B cell (primary cell): ENCODE data around the gene HES1. TPM values are rescaled to one million over a fixed set of nuclear protein-coding genes. Genes with fewer than 3 reads are reported as not detected.
"Not testable (repeated sequence)": the region's sequence is repeated elsewhere in the genome, so short reads cannot be mapped to it uniquely, and the experiment has no call there.

ENCODE experiments used
- ATAC-seq: fragments of 200-7000 bp; cut with Tn5 transposase; one replicate; pipeline ENCODE4 v1.10.0; 2021; ENCODE audit warnings: low read depth, mild to moderate bottlenecking, moderate number of reproducible peaks, moderate library complexity
- CTCF ChIA-PET: fragments of 350-600 bp; sonication (Branson Sonifier 250); formaldehyde crosslinking; loops from one replicate; lab custom pipeline; 2021; ENCODE audit warnings: antibody characterized with exemption, inconsistent platforms; lab: Charles Lee
- POLR2A ChIA-PET: fragments of 350-600 bp; sonication (Branson Sonifier 250); formaldehyde crosslinking; loops from one replicate; lab custom pipeline; 2021; ENCODE audit warnings: antibody characterized with exemption; lab: Charles Lee
- DNase-seq: peaks from one replicate; pipeline ENCODE4 v3.0.0; 2013
- H2AFZ ChIP-seq: 2 replicates; pipeline ENCODE4 v1.6.1; 2012; ENCODE audit warnings: mild to moderate bottlenecking, low read depth, low read length; ENCODE audit not compliant: insufficient read depth, poor library complexity, severe bottlenecking
- H3K27ac ChIP-seq, 2 donors: 1 replicate in 1 of 2; 2 replicates in 1 of 2; pipeline ENCODE4 v1.5.1; 2012 to 2013; ENCODE audit warnings: low read length in 2 of 2, mild to moderate bottlenecking in 2 of 2, moderate library complexity in 1 of 2
- H3K27me3 ChIP-seq, 4 experiments: fragments of 200-600 bp in 1 of 4; sonication (generic) in 1 of 4; replicated peaks in 1 of 4; 1 replicate in 2 of 4; 2 replicates in 2 of 4; pipeline versions ENCODE4 v1.6.1 to v1.7.0; 2013 to 2016; ENCODE audit warnings: low read length in 3 of 4, mild to moderate bottlenecking in 2 of 4, mixed read lengths in 1 of 4, moderate library complexity in 1 of 4; ENCODE audit not compliant: insufficient read depth in 4 of 4, control insufficient read depth in 3 of 4; ENCODE audit errors: control extremely low read depth in 1 of 4
- H3K36me3 ChIP-seq, 2 experiments: replicated peaks in 1 of 2; 1 replicate in 1 of 2; 2 replicates in 1 of 2; pipeline versions ENCODE4 v1.6.1 to v1.7.1; 2013; ENCODE audit warnings: low read length in 1 of 2; ENCODE audit not compliant: insufficient read depth in 2 of 2, control insufficient read depth in 1 of 2; ENCODE audit errors: control extremely low read depth in 1 of 2, extremely low read depth in 1 of 2
- H3K4me1 ChIP-seq, 2 donors: fragments of 200-600 bp in 1 of 2; sonication (generic) in 1 of 2; 1 replicate in 1 of 2; 2 replicates in 1 of 2; pipeline versions ENCODE4 v1.5.1 to v1.6.1; 2013 to 2017; ENCODE audit warnings: low read length in 2 of 2; ENCODE audit not compliant: control insufficient read depth in 2 of 2, insufficient read depth in 2 of 2
- H3K4me2 ChIP-seq: replicated peaks from 2 replicates; pipeline ENCODE3; 2012; ENCODE audit warnings: mild to moderate bottlenecking, low read depth, low read length; ENCODE audit not compliant: poor library complexity, severe bottlenecking
- H3K4me3 ChIP-seq, 5 experiments: fragments of 200-600 bp in 1 of 5; sonication (generic) in 1 of 5; 1 replicate in 3 of 5; 2 replicates in 2 of 5; pipeline versions ENCODE4 v1.5.1 to v1.7.0; 2011 to 2016; ENCODE audit warnings: low read length in 4 of 5, mild to moderate bottlenecking in 4 of 5, low read depth in 2 of 5, control low read depth in 1 of 5, moderate library complexity in 1 of 5; ENCODE audit not compliant: insufficient read depth in 1 of 5; ENCODE audit errors: control extremely low read depth in 1 of 5, extremely low read depth in 1 of 5
- H3K79me2 ChIP-seq: fragments of 200-600 bp; sonication (generic); one replicate; pipeline ENCODE4 v1.6.0; 2016; ENCODE audit warnings: low read length; ENCODE audit not compliant: control insufficient read depth, insufficient read depth
- H3K9ac ChIP-seq: fragments of 200-600 bp; sonication (generic); 2 replicates; pipeline ENCODE4 v1.6.1; 2017; ENCODE audit warnings: mild to moderate bottlenecking, low read length, moderate library complexity
- H3K9me3 ChIP-seq, 3 donors: one replicate each; pipeline versions ENCODE4 v1.6.1 to v1.7.1; 2013; ENCODE audit warnings: low read length in 2 of 3; ENCODE audit not compliant: control insufficient read depth in 2 of 3, insufficient read depth in 1 of 3; ENCODE audit errors: control extremely low read depth in 1 of 3
- H4K20me1 ChIP-seq: 2 replicates; pipeline ENCODE4 v1.6.0; 2012; ENCODE audit warnings: mild to moderate bottlenecking, low read length; ENCODE audit not compliant: insufficient read depth, control insufficient read depth, poor library complexity, severe bottlenecking
- H3K27ac Mint-ChIP-seq: one replicate; pipeline ENCODE4 v1.8.0; 2021; ENCODE audit warnings: mixed read lengths
- H3K27me3 Mint-ChIP-seq: one replicate; pipeline ENCODE4 v1.8.0; 2021; ENCODE audit warnings: mixed read lengths
- H3K4me1 Mint-ChIP-seq: one replicate; pipeline ENCODE4 v1.8.0; 2021; ENCODE audit warnings: mixed read lengths
- H3K4me3 Mint-ChIP-seq: one replicate; pipeline ENCODE4 v1.8.0; 2021; ENCODE audit warnings: mixed read lengths
- H3K9me3 Mint-ChIP-seq: one replicate; pipeline ENCODE4 v1.8.0; 2022; ENCODE audit warnings: mixed read lengths; ENCODE audit not compliant: insufficient read depth
- EZH2 ChIP-seq: IDR thresholded peaks from 2 replicates; pipeline ENCODE4 v1.6.1; 2012; ENCODE audit warnings: borderline replicate concordance, low read depth, mild to moderate bottlenecking, moderate library complexity, low read length; ENCODE audit not compliant: insufficient read depth, poor library complexity, severe bottlenecking
- WGBS: methylation state at CpG from one replicate; pipeline ENCODE4 v1.1.5; 2013; ENCODE audit warnings: missing lambda C conversion rate; ENCODE audit not compliant: insufficient coverage; 5-methylcytosine and 5-hydroxymethylcytosine counted together
- intact Hi-C: fragments of 100-400 bp; cut with micrococcal nuclease; formaldehyde crosslinking; loops from one replicate; pipeline ENCODE4 v1.10.0; 2022
- polyA plus RNA-seq: library from polyadenylated mRNA; depleted of rRNA; stranded (reverse); fragments of >200 nt; gene quantifications from 2 replicates; pipeline ENCODE4 v1.2.3, GENCODE V29; 2012
- total RNA-seq, 2 donors: library from RNA; stranded (reverse); fragments of 120-200 nt in 1 of 2; gene quantifications; 1 replicate in 1 of 2; 2 replicates in 1 of 2; pipeline versions ENCODE4 v1.2.3 to v1.2.4, GENCODE V29; 2013 to 2022
- TF ChIP-seq, protein P1 (sequence below): fragments of 200-600 bp; IDR thresholded peaks from one replicate; pipeline ENCODE4 v1.8.0; 2022; ENCODE audit warnings: antibody characterized with exemption, mild to moderate bottlenecking

HES1 gene
- total and polyA plus RNA-seq, 2 donors (not counting 1 experiment from before 2014, with no cell fraction given) = 2.4 to 60.3 TPM

DNA sequence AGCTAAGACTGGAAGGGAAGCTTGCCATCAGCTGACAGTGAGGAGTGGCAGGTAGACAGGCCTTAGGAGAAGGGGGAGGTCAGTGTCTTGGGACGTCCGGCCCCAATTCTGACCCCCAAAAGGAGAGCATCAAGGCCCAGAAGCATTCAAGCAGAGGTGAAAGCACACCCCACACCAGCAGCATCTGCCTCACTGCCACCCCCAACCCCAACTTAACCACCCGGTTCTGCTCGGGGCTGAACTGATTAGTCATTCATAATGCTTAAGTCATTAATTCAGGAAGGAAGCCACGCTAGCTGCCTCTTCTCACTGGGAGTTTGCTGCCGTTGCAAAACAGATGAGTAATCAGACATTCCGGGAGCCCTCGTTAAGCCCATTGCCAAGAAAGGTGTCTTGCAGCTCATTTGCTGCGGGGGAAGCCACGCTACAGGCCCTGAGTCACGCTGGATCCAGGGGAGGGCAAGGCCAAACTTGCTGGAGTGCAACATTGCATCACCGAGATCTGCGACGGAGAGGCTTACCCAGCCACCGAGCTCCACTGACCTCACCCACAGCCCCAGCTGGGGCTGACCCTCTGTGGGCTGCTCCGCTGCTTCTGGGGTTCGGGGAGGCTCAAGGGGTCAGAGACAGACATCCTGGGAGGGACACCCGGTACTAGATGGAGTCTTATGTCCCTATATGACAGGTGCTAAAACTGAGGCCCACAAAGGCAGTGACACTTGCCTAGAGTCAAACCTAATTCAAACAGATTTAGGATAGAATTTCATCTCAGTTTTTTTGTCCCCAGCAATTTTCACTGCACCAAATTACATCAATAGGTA is 46.4 kb upstream of the HES1 start:
- Histone ChIP-seq H3K36me3 (no peaks in the 10 kb centered on the region), H3K4me1 (peaks cover 17 to 22% of the 10 kb centered on the region in 2 donors), H3K9ac (no peak overlapping the region), H3K4me3 (no peak overlapping the region), H4K20me1 (no peaks in the 10 kb centered on the region), H3K27me3 (no peaks in the 10 kb centered on the region), H3K4me2 (peak overlapping the region; percentile 54), H3K27ac (no peak overlapping the region), H3K79me2 (no peaks in the 10 kb centered on the region), H3K9me3 (no peaks in the 10 kb centered on the region), H2AFZ (peak overlapping the region; percentile 44)
- peak; percentile 74 for ATAC-seq
- Mint-ChIP-seq H3K4me1 (peaks cover 27% of the 10 kb centered on the region), H3K9me3 (no peaks in the 10 kb centered on the region), H3K4me3 (peak overlapping the region; percentile 29), H3K27ac (peak overlapping the region; percentile 68), H3K27me3 (no peaks in the 10 kb centered on the region)
- TF ChIP-seq, protein P1, sequence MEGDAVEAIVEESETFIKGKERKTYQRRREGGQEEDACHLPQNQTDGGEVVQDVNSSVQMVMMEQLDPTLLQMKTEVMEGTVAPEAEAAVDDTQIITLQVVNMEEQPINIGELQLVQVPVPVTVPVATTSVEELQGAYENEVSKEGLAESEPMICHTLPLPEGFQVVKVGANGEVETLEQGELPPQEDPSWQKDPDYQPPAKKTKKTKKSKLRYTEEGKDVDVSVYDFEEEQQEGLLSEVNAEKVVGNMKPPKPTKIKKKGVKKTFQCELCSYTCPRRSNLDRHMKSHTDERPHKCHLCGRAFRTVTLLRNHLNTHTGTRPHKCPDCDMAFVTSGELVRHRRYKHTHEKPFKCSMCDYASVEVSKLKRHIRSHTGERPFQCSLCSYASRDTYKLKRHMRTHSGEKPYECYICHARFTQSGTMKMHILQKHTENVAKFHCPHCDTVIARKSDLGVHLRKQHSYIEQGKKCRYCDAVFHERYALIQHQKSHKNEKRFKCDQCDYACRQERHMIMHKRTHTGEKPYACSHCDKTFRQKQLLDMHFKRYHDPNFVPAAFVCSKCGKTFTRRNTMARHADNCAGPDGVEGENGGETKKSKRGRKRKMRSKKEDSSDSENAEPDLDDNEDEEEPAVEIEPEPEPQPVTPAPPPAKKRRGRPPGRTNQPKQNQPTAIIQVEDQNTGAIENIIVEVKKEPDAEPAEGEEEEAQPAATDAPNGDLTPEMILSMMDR = no peak
- TF ChIP-seq EZH2 = no peak
- intact Hi-C loops = loop anchor here (2.0 to 5.0 kb wide), 2 partner anchors 13 to 48 kb away; partner anchors contain the start of gene HES1
- POLR2A ChIA-PET = interaction anchor here (0.6 to 1.8 kb wide), 3 partner anchors 14 to 145 kb away, joined by 3 to 5 read pairs (median 4); no protein-coding TSS in a partner anchor
- 18% methylated on average over 16 of the region's 18 CpGs for WGBS
- peak; percentile 40 for DNase-seq
- CTCF ChIA-PET = interaction anchor here (0.6 to 2.1 kb wide), 4 partner anchors 8 to 508 kb away, joined by 3 to 8 read pairs (median 5); no protein-coding TSS in a partner anchor

DNA sequence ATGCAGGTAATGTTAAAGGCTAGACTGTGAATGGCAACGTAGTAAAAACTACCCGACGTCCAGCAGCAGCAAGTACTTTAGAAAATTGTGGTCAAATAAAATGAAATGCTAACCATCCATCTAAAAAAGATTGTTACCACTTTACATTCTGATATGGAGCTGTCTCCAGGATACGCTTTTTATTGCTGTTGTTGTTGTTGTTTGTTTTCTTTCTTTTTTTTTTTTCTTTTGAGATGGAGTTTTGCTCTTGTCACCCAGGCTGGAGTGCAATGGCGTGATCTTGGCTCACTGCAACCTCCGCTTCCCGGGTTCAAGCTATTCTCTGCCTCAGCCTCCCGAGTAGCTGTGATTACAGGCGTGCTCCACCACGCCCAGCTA is 45.8 kb upstream of the HES1 start:
- peaks cover 24% of the 10 kb centered on the region for H3K4me1 Mint-ChIP-seq
- H3K79me2 ChIP-seq, H3K27me3 ChIP-seq, intact Hi-C loops, H3K4me3 Mint-ChIP-seq, ATAC-seq, H3K9me3 ChIP-seq, H3K4me3 ChIP-seq, H3K27ac ChIP-seq, H3K9me3 Mint-ChIP-seq, H2AFZ ChIP-seq, H3K9ac ChIP-seq, H3K36me3 ChIP-seq, H4K20me1 ChIP-seq, H3K27me3 Mint-ChIP-seq, H3K27ac Mint-ChIP-seq, DNase-seq: not testable (repeated sequence)
- Histone ChIP-seq H3K4me1 (peaks cover 14 to 21% of the 10 kb centered on the region in 2 donors), H3K4me2 (peak overlapping the region; percentile 54)
- POLR2A ChIA-PET = interaction anchor here (1.0 to 1.8 kb wide), 2 partner anchors 14 to 45 kb away, joined by 3 to 5 read pairs; no protein-coding TSS in a partner anchor
- 100% methylated on average over 3 of the region's 10 CpGs for WGBS
- CTCF ChIA-PET = interaction anchor here (0.6 to 2.1 kb wide), 3 partner anchors 8 to 507 kb away, joined by 4 to 8 read pairs (median 6); no protein-coding TSS in a partner anchor
